ENCODE data around the gene ERCC8.
"Not testable (repeated sequence)": the region's sequence is repeated elsewhere in the genome, so short reads cannot be mapped to it uniquely, and the experiment has no call there.

ERCC8 gene

DNA sequence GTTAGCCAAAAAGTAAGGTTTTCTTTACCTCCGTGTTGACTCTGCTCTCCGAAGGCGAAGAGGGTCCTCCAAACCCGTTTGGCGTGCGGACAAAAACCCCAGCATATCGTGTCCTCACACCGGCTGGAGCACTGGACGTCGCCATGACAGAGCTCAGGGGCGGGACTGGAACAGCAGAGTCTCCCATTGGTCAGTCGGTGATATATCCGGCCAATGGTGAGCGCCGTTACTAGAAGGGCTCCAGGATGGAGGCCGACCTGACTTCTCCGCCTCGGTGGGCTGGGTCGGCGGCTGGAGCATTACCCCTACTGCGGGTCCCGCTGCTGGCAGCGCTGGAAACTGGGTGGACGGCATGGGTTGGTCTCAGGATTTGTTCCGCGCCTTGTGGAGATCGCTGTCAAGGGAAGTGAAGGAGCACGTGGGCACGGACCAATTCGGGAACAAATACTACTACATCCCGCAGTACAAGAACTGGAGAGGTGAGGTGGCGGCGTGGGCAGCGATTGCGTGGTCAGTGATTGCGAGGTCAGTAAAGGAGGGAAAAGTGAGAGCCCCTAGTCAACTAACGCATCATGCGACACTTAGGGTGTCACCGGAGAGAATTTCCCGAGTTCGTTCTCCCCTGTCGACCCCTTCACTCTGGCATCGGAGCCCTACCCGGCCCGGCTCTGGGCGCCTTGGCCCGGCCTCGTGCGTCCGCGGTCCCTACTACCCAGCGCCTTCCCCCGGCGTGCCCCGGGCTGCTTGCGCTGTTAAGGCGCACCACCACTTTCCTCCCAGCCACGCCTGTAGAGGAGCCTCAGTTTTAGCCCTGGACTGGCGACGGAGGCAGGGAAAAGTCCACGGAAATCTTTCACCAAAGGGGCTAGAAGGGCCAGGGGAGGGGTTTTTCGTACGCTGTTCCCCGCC, at the start of gene ERCC8, which contains the start of gene NDUFAF2:
ERCC8 (minus strand) TSS at position 167 of the 909 bp plus-strand sequence; CDS start at position 105, 62 bp downstream.
NDUFAF2 (plus strand) TSS at position 302 of the 909 bp plus-strand sequence; CDS start at position 353, 51 bp downstream.
- peak; percentile 93 for DNase-seq

GRCh38 chr5:60993875-60994571, 49.2 kb upstream of the ERCC8 start:
- no peak for DNase-seq

DNA sequence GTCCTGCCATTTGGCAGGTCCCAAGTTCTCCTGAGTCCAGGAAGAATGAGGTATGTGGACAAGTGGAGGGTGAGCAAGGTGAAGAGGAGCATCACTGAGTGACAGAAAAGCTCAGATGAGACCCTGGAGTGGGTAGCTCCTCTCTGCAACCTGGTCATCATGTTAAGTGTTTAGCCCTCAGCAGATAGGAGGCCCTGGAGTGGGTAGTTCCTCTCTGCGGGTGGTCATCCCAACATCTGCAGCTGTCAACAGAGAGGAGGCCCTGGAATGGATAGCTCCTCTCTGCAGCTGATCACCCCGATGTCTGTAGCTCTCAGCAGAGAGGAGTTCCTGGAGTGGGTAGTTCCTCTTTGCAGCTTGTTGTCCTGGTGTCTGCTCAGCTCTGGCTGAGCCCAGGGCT, 48.6 kb upstream of the ERCC8 start:
- no peak for DNase-seq

DNA sequence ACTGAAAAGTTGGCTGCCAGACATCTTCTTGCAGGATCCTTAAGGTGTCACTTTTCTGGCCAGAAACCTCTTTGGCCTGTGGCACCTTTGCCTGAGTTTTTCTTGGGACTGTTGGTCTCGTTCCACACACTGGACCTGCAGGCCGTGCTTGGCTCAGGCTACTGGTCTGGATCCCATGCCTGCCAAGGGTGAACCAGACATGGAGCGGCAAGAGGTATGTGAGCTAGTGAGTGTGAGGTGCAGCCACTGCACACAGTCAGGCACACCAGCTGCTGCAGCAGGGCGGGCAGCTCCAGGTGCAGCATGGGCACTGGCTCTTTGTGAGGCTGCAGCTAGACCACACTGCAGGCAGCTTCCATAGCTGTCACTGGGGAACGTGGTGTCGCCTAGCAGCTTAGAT, 48.0 kb upstream of the ERCC8 start:
- no peak for DNase-seq

DNA sequence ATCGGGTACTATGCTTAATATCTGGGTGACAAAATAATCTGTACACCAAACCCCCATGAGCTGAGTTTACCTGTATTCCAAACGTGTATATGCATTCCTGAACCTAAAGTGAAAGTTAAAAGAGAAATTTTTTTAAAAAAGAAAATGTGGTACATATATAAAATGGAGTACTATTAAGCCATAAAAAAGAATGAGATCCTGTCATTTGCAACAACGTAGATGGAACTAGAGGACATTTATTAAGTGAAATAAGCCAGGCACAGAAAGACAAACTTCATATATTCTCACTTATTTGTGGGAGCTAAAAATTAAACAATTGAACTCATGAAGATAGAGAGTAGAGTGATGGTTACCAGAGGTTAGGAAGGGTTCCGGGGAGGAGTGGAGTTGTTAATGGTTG, 44.9 kb upstream of the ERCC8 start:
- DNase-seq = no peak

DNA sequence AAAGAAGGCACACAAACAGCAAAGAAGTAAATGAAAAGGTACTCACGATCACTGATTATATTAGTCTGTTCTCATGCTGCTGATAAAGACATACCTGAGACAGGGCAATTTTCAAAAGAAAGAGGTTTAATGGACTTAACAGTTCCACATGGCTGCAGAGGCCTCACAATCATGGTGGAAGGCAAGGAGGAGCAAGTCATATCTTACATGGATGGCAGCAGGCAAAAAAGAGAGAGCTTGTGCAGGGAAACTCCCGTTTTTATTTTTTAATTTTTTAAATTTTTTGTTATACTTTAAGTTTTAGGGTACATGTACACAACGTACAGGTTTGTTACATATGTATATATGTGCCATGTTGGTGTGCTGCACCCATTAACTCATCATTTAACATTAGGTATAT, 37.3 kb upstream of the ERCC8 start:
- not testable (repeated sequence) for DNase-seq

DNA sequence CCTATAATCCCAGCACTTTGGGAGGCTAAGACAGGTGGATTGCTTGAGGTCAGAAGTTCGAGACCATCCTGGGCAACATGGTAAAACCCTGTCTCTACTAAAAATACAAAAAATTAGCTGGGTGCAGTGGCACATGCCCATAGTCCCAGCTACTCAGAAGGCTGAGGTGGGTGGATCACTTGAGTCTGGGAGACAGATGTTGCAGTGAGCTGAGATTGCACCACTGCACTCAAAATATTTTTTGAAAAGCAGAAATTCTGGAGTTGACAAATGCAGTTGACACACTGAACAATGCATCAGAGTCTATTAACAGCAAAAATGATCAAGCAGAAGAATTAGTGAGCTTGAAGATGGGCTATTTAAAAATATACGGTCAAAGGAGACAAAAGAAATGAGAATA, 35.6 kb upstream of the ERCC8 start:
- DNase-seq = no peak

- no peak for DNase-seq
Measured at GRCh38 chr5:60978968-60979367, 34.1 kb upstream of the ERCC8 start.

GRCh38 chr5:60977956-60978737, 33.3 kb upstream of the ERCC8 start:
- DNase-seq = no peak

DNA sequence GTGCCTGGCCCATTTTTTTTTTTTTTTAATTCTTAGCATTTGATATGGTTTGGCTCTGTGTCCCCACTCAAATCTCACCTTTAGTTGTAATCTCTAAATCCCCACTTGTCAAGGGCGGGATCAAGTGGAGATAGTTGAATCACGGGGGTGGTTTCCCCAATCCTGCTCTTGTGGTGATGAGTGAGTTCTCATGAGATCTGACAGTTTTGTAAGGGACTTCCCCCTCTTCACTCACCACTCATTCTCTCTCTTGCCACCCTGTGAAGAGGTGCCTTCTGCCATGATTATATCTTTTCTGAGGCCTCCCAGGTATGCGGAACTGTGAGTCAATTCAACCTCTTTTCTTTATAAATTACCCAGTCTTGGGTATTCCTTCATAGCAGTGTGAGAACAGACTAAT, 27.4 kb upstream of the ERCC8 start:
- no peak for DNase-seq

- peak; percentile 25 for DNase-seq
Measured at GRCh38 chr5:60961685-60962084, 16.8 kb upstream of the ERCC8 start.

- peak; percentile 50 for DNase-seq
Measured at GRCh38 chr5:60960591-60960990, 15.7 kb upstream of the ERCC8 start.

DNA sequence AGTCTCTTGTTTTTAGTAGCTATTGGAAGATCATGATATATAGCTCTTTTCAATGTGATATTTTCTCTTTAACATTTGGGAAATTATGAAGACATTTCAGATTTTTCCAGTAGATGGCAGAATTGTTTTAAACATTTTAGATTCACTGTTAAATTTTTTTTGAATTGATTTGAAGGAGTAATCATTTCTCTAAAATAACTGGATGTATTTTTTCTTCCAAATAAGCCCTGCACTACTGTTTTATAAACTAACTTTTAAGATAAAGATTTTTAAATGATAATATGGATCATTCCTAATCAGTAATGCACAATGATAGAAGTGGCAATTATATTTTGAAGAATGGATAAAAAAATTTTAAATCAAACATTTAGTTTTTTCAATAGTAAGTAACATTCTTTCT, 14.3 kb upstream of the ERCC8 start:
- peak; percentile 43 for DNase-seq

DNA sequence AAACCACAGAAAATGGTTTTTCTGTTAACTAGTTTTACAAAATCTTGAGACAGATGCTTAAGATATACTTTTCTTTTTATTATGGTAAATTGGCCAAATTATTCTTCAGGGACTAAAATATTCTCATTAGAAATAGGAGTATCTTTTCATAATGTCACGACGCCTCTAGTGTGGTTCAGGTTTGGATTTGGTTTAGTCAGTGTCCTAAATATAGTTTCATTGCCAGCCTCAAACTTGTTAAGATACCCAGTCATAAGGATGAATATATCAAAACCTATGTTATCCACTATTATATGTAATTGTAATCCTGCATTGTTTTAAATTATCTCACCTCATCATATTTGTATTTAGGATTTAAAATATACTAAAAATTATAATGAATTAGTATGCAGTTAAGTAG, 13.8 kb upstream of the ERCC8 start:
- no peak for DNase-seq

- DNase-seq = no peak
Measured at GRCh38 chr5:60958088-60958487, 13.2 kb upstream of the ERCC8 start.

- DNase-seq = no peak
Measured at GRCh38 chr5:60955239-60955638, 10.4 kb upstream of the ERCC8 start.

GRCh38 chr5:60948738-60949137, 3.9 kb upstream of the ERCC8 start:
- DNase-seq = no peak

DNA sequence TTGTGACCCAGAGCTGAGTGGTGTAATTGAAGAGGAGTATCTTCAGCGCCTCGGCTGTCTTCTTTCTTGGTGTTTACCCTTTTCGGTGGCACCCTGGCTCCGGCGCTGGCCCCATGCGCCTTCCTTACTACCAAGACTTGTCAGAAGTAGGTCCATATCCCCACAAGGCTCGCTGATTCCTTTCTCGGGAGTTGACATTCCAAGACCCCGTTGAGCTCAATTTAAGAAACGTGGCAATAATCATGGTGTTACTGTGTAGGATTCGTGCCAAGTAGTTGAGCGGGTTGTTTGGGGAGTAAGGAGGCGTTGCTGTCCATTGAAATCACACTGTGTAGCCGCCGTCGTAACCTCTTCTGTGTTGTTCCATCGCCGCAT, 930 bp upstream of the ERCC8 start:
- peak; percentile 55 for DNase-seq

DNA sequence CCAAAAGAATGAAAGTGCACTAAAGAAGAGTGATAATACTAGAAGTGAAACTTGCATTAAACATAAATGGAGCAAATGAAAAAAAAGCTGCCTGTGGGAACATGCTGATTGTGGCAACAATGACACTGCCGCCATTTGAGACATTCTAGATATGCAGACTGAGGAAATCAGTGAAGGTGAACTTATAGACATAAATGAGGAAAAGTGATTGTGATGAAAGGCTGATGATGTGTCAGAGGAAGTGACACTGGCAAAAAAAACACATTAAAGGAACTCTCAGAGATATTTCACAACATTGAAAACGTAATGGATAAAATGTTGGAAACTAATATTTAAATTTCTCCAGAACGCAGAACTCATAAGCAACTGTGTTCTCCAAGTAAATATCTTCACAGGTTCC, 1.2 kb downstream of the ERCC8 start:
- no peak for DNase-seq

DNA sequence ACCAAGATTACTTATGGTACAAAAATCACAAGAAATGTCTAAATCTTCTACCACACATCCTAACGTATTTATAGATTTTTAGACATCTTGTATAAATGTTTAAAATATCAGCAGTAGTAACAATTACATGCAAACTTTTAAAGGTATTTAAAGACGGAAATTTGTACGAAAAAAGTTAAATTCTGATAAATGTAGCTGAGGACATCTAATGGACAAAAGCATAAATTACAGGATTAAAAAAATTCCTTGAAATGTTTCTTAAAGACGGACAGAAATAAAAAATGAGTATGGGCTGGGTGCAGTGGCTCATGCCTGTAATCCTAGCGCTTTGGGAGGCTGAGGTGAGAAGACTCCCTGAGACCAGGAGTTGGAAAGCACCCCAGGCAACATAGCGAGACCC, 15.8 kb downstream of the ERCC8 start:
- DNase-seq = peak; percentile 26

DNA sequence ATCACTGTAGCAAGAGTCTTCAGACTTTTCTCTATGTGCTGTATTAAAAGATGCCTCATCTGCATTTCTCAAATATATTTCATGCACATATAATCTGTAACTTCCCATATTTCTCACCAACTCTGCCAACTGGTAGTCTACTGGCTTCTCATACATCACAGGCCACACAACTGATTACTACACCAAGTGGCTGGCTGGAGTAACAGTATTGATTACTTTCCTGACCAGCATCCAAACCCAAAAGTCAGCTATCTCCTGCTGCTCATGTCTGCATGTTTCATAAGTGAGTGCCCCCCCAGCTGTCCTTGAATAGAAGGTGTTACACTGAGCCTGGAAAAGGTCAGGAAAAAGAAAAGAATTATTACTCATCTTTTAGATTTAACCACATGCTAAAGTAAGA, 17.4 kb downstream of the ERCC8 start:
- DNase-seq = no peak

GRCh38 chr5:60918466-60918865, 26.4 kb downstream of the ERCC8 start:
- DNase-seq = no peak

GRCh38 chr5:60916646-60917045, 28.2 kb downstream of the ERCC8 start:
- DNase-seq = peak; percentile 73

Measured in HCEC 1CT (cell line).